Mesendoderm (in vitro differentiated cells): ENCODE data around the gene IFIT3. TPM values are rescaled to one million over a fixed set of nuclear protein-coding genes. Genes with fewer than 3 reads are reported as not detected.

Experiments used
- DNase-seq: peaks from one replicate; pipeline ENCODE4 v3.0.0; 2013
- H2AK5ac ChIP-seq: 2 replicates; pipeline ENCODE4 v1.6.1; 2013; ENCODE audit warnings: low read length, inconsistent platforms
- H2BK120ac ChIP-seq: 2 replicates; pipeline ENCODE4 v1.6.1; 2013; ENCODE audit warnings: low read depth, mild to moderate bottlenecking, low read length, moderate library complexity, mixed read lengths
- H2BK15ac ChIP-seq: replicated peaks from 2 replicates; pipeline ENCODE4 v1.6.1; 2013; ENCODE audit warnings: low read depth, mild to moderate bottlenecking, moderate library complexity
- H2BK5ac ChIP-seq: 2 replicates; pipeline ENCODE4 v1.6.1; 2013; ENCODE audit warnings: low read length, inconsistent platforms
- H3K18ac ChIP-seq: 2 replicates; pipeline ENCODE4 v1.6.1; 2013; ENCODE audit warnings: mild to moderate bottlenecking, low read length, mixed read lengths
- H3K23ac ChIP-seq: one replicate; pipeline ENCODE4 v1.6.1; 2013; ENCODE audit warnings: low read length
- H3K27ac ChIP-seq: 2 replicates; pipeline ENCODE4 v1.5.1; 2013; ENCODE audit warnings: low read depth, mild to moderate bottlenecking, inconsistent platforms, low read length, moderate library complexity
- H3K27me3 ChIP-seq: 2 replicates; pipeline ENCODE4 v1.6.1; 2013; ENCODE audit warnings: low read length, control low read depth, mild to moderate bottlenecking, inconsistent platforms; ENCODE audit not compliant: insufficient read depth, poor library complexity
- H3K36me3 ChIP-seq: 2 replicates; pipeline ENCODE4 v1.6.1; 2013; ENCODE audit warnings: low read length, inconsistent platforms; ENCODE audit not compliant: control insufficient read depth, insufficient read depth
- H3K4ac ChIP-seq: one replicate; pipeline ENCODE4 v1.6.1; 2013; ENCODE audit warnings: low read depth, mild to moderate bottlenecking, low read length, moderate library complexity
- H3K4me1 ChIP-seq: 2 replicates; pipeline ENCODE4 v1.6.1; 2013; ENCODE audit warnings: low read depth, low read length, inconsistent platforms; ENCODE audit not compliant: control insufficient read depth
- H3K4me2 ChIP-seq: 2 replicates; pipeline ENCODE4 v1.6.1; 2013; ENCODE audit warnings: low read length
- H3K4me3 ChIP-seq: 2 replicates; pipeline ENCODE4 v1.5.1; 2013; ENCODE audit warnings: mild to moderate bottlenecking, low read length
- H3K56ac ChIP-seq: one replicate; pipeline ENCODE4 v1.6.1; 2013; ENCODE audit warnings: low read length
- H3K79me1 ChIP-seq: 2 replicates; pipeline ENCODE4 v1.6.1; 2013; ENCODE audit warnings: low read length, inconsistent platforms
- H3K79me2 ChIP-seq: 2 replicates; pipeline ENCODE4 v1.6.1; 2013; ENCODE audit warnings: mild to moderate bottlenecking, low read length; ENCODE audit not compliant: control insufficient read depth, insufficient read depth
- H3K9ac ChIP-seq: 2 replicates; pipeline ENCODE4 v1.6.1; 2013; ENCODE audit warnings: low read length, inconsistent platforms
- H4K5ac ChIP-seq: one replicate; pipeline ENCODE4 v1.6.1; 2013; ENCODE audit warnings: low read length
- H4K8ac ChIP-seq: one replicate; pipeline ENCODE4 v1.6.1; 2013; ENCODE audit warnings: low read depth, mild to moderate bottlenecking, control low read depth, low read length, moderate library complexity
- WGBS: extraction: QIAGEN DNeasy Blood & Tissue Kit; methylation state at CpG from one replicate; pipeline ENCODE4 v1.1.7; 2013; ENCODE audit warnings: low lambda C conversion rate, missing lambda C conversion rate; ENCODE audit not compliant: insufficient coverage; ENCODE audit errors: extremely low coverage; 5-methylcytosine and 5-hydroxymethylcytosine counted together
- polyA plus RNA-seq, 2 experiments: library from polyadenylated mRNA; stranded (reverse); fragments of 200-250 nt; gene quantifications; one replicate each; pipeline ENCODE4 v1.2.3, GENCODE V29; 2013

Gene IFIT3, protein sequence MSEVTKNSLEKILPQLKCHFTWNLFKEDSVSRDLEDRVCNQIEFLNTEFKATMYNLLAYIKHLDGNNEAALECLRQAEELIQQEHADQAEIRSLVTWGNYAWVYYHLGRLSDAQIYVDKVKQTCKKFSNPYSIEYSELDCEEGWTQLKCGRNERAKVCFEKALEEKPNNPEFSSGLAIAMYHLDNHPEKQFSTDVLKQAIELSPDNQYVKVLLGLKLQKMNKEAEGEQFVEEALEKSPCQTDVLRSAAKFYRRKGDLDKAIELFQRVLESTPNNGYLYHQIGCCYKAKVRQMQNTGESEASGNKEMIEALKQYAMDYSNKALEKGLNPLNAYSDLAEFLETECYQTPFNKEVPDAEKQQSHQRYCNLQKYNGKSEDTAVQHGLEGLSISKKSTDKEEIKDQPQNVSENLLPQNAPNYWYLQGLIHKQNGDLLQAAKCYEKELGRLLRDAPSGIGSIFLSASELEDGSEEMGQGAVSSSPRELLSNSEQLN
- 5.0 TPM for polyA plus RNA-seq (2013, experiment 1 of 2)
- 4.9 TPM for polyA plus RNA-seq (2013, experiment 2 of 2)

DNA sequence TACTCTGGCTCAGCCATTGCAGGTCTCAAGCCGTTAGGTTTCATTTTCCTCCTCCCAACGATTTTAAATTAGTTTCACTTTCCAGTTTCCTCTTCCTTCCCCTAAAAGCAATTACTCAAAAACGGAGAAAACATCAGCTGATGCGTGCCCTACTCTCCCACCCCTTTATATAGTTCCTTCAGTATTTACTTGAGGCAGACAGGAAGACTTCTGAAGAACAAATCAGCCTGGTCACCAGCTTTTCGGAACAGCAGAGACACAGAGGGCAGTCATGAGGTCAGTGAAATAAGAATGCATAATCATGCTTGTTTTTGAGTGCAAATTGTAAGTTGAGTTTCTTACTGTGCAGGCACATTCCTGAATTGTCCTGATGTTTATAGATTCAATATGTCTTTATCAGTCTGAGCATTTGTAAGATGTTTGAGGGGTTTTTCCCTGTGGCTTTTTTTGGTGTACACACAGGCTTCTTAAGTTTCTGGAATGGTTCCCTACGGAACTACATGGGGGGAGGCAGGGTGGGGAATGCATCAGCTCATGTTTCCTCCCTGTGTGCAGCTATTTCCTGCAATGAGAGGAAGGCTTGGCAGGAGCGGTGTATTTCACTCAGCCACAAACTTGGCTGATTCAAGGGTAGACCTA is at the start of gene IFIT3:
TSS of gene IFIT3 (plus strand) at position 195 of the 639 bp plus-strand sequence. CDS start at position 272, 77 bp downstream.
- no peak within 1 kb of the TSS for H2AK5ac ChIP-seq
- peak within 1 kb of the TSS; percentile 94 for H3K18ac ChIP-seq
- H3K56ac ChIP-seq, result peak within 1 kb of the TSS; percentile 73
- H3K4me3 ChIP-seq, result no peak within 1 kb of the TSS
- no peaks in the 10 kb centered on the region for H3K27me3 ChIP-seq
- H3K79me1 ChIP-seq, result no peaks in the 10 kb centered on the region
- peak within 1 kb of the TSS; percentile 65 for H2BK120ac ChIP-seq
- peak within 1 kb of the TSS; percentile 83 for H3K27ac ChIP-seq
- H3K23ac ChIP-seq, result no peak within 1 kb of the TSS
- H3K4me2 ChIP-seq, result no peak within 1 kb of the TSS
- H3K9ac ChIP-seq, result peak within 1 kb of the TSS; percentile 41
- H3K4me1 ChIP-seq, result peaks cover 15% of the 10 kb centered on the region
- no peaks in the 10 kb centered on the region for H3K36me3 ChIP-seq
- peak; percentile 72 for DNase-seq
- peak within 1 kb of the TSS; percentile 84 for H4K8ac ChIP-seq
- H3K4ac ChIP-seq, result peak within 1 kb of the TSS; percentile 70
- H3K79me2 ChIP-seq, result no peaks in the 10 kb centered on the region
- H4K5ac ChIP-seq, result peak within 1 kb of the TSS; percentile 60
- peak within 1 kb of the TSS; percentile 70 for H2BK5ac ChIP-seq
- no CpG with 5 or more reads among the region's 7 CpGs for WGBS
- no peak within 1 kb of the TSS for H2BK15ac ChIP-seq

DNA sequence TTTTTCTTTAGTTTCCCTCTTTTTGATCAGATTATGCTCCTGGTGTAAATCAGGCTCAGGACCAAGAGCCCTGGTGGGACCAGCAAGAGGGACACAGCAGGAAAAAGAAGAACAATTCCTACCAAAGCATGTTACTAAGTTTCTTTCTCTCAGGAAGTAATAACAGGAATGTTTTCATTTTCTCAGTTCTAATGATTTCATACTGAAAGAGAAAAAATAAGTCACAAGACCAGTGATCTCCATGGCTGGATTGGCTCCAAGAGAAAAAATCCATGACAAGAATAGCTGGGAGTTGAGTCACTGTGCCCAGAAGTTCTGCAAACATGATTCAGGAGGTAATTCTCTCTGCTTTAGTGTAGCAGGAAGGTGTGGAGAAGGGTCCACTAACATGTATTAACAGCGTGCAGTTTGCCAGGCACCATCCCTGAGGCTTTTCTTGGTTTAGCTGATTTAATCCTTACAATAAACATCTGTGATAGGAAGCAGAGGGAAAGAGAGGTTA is 49.7 kb upstream of the IFIT3 start:
- no peak overlapping the region for H4K5ac ChIP-seq
- peak overlapping the region; percentile 99 for H2BK15ac ChIP-seq
- DNase-seq, result peak; percentile 60
- H3K79me2 ChIP-seq, result no peaks in the 10 kb centered on the region
- no peak overlapping the region for H2BK120ac ChIP-seq
- H3K27ac ChIP-seq, result no peak overlapping the region
- H3K9ac ChIP-seq, result peak overlapping the region; percentile 16
- no peak overlapping the region for H3K23ac ChIP-seq
- H2BK5ac ChIP-seq, result no peak overlapping the region
- no peak overlapping the region for H3K4me2 ChIP-seq
- no peak overlapping the region for H4K8ac ChIP-seq
- no CpG with 5 or more reads among the region's 1 CpG for WGBS
- no peak overlapping the region for H3K18ac ChIP-seq
- H3K4me1 ChIP-seq, result peaks cover 4% of the 10 kb centered on the region
- no peak overlapping the region for H3K4me3 ChIP-seq
- H3K4ac ChIP-seq, result no peak overlapping the region
- peak overlapping the region; percentile 7 for H3K56ac ChIP-seq
- H3K27me3 ChIP-seq, result no peaks in the 10 kb centered on the region
- H3K79me1 ChIP-seq, result no peaks in the 10 kb centered on the region
- no peak overlapping the region for H2AK5ac ChIP-seq
- no peaks in the 10 kb centered on the region for H3K36me3 ChIP-seq

DNA sequence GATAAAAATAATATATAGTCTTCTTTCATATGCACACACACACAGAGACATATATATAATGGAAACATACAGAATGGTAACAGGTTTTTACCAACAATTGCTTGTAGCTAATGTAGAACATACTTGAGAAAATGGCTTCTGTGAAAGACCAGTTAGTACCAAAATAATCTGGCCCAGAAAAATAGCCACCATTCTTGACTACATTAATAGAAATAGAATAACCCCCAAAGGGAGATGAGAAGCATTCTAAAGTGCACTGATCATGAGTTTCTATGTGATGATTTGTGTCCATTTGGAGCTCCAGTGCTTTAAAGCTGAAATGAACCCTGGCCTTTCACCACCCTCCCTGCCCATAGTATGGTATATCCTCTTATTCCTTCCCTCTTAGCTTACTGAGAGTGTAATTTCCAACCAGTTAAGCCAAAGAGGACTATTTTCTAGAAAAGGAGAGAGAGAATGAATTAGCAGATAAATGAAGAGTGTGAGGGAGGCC is 48.9 kb upstream of the IFIT3 start:
- H3K79me2 ChIP-seq, result no peaks in the 10 kb centered on the region
- H3K4me2 ChIP-seq, result no peak overlapping the region
- no peak overlapping the region for H2AK5ac ChIP-seq
- H4K8ac ChIP-seq, result no peak overlapping the region
- no peaks in the 10 kb centered on the region for H3K36me3 ChIP-seq
- DNase-seq, result no peak
- no peaks in the 10 kb centered on the region for H3K79me1 ChIP-seq
- H3K18ac ChIP-seq, result no peak overlapping the region
- no peak overlapping the region for H2BK5ac ChIP-seq
- no peak overlapping the region for H2BK15ac ChIP-seq
- no peak overlapping the region for H3K9ac ChIP-seq
- no peak overlapping the region for H3K56ac ChIP-seq
- no peak overlapping the region for H4K5ac ChIP-seq
- H3K27ac ChIP-seq, result no peak overlapping the region
- no peak overlapping the region for H3K23ac ChIP-seq
- peaks cover 6% of the 10 kb centered on the region for H3K4me1 ChIP-seq
- no peak overlapping the region for H2BK120ac ChIP-seq
- no peak overlapping the region for H3K4me3 ChIP-seq
- H3K4ac ChIP-seq, result no peak overlapping the region
- no peaks in the 10 kb centered on the region for H3K27me3 ChIP-seq

DNA sequence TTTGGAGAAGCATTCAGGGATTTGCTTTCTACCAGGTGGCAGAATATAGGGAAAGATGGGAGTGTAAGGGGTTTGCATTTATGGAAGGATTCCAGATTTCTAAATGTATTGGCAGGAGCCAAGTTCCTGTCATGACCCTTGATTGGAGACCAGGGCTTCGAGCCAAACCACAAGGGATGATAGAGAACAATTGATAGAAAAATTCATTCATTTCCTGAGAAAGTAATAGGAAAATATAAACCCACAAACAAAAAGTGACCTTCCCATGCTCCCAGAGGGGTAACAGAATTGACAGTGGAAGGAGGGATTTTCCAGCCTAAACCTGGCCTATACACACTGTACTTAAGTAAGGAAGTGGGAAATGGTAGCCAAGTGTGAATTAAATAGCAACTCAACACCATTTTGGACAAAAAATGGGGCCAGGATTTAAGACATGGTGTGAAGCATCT is 48.4 kb upstream of the IFIT3 start:
- DNase-seq, result no peak
- H3K4ac ChIP-seq, result no peak overlapping the region
- H3K4me2 ChIP-seq, result no peak overlapping the region
- no peak overlapping the region for H2AK5ac ChIP-seq
- no peak overlapping the region for H2BK120ac ChIP-seq
- no peaks in the 10 kb centered on the region for H3K36me3 ChIP-seq
- H3K27me3 ChIP-seq, result no peaks in the 10 kb centered on the region
- no peak overlapping the region for H2BK5ac ChIP-seq
- H4K5ac ChIP-seq, result no peak overlapping the region
- H3K56ac ChIP-seq, result no peak overlapping the region
- no peak overlapping the region for H3K4me3 ChIP-seq
- no CpG with 5 or more reads among the region's 1 CpG for WGBS
- no peak overlapping the region for H3K23ac ChIP-seq
- H4K8ac ChIP-seq, result no peak overlapping the region
- H3K18ac ChIP-seq, result no peak overlapping the region
- no peak overlapping the region for H2BK15ac ChIP-seq
- H3K79me2 ChIP-seq, result no peaks in the 10 kb centered on the region
- no peak overlapping the region for H3K27ac ChIP-seq
- H3K79me1 ChIP-seq, result no peaks in the 10 kb centered on the region
- H3K4me1 ChIP-seq, result peaks cover 6% of the 10 kb centered on the region
- no peak overlapping the region for H3K9ac ChIP-seq

DNA sequence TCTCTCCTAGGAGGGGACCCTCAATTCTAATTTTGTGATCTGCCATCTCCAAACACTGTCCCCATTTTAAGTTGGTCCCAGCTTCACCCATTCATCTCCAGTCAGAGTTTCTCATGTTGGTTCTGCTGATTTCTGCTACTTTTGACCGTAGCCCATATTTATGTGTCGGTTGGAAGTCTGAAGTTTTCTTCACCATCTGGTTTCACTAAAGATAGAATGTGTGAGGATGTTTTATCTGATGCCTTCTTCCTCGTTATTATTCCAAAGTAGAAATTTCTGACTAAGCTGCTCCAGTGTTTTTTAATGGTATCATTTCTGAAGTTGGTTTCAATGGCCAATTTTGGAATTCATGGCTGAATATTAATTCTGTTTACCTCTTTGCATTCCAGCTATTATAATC is 47.3 kb upstream of the IFIT3 start:
- H4K5ac ChIP-seq, result no peak overlapping the region
- no peak for DNase-seq
- no peak overlapping the region for H3K56ac ChIP-seq
- no peaks in the 10 kb centered on the region for H3K79me1 ChIP-seq
- no peak overlapping the region for H3K27ac ChIP-seq
- H3K9ac ChIP-seq, result no peak overlapping the region
- peaks cover 4% of the 10 kb centered on the region for H3K4me1 ChIP-seq
- no peak overlapping the region for H2BK5ac ChIP-seq
- no peaks in the 10 kb centered on the region for H3K79me2 ChIP-seq
- H3K23ac ChIP-seq, result no peak overlapping the region
- H3K4ac ChIP-seq, result no peak overlapping the region
- WGBS, result no CpG with 5 or more reads among the region's 3 CpGs
- no peak overlapping the region for H3K4me2 ChIP-seq
- no peaks in the 10 kb centered on the region for H3K27me3 ChIP-seq
- no peak overlapping the region for H3K18ac ChIP-seq
- no peak overlapping the region for H2BK15ac ChIP-seq
- no peak overlapping the region for H4K8ac ChIP-seq
- no peak overlapping the region for H2AK5ac ChIP-seq
- H2BK120ac ChIP-seq, result no peak overlapping the region
- no peak overlapping the region for H3K4me3 ChIP-seq
- H3K36me3 ChIP-seq, result no peaks in the 10 kb centered on the region
